ENCODE measurements around the gene KIF26A.
"Not testable (repeated sequence)": the region's sequence is repeated elsewhere in the genome, so short reads cannot be mapped to it uniquely, and the experiment has no call there.

KIF26A gene

DNA sequence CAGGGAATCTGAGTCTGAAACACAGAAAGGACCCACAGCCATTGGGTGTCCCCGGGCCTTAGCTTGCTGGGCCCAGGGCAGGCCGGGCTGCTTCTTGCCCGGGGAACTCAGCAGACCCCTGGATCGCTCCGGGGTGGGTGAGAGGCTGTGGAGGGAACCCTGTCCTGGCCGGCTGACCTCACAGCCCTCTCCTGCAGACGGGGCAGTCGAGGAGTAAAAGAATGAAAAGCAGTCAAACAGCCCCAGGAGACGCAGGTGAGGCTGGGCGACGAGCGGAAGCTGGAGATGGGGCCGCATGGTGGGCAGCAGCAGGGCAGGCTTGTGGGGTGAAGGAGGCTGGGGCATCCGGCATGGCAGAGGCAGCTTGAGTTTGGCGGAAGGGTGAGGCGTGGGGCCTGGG is 57.0 kb downstream of the KIF26A start:
- no peak for DNase-seq

DNA sequence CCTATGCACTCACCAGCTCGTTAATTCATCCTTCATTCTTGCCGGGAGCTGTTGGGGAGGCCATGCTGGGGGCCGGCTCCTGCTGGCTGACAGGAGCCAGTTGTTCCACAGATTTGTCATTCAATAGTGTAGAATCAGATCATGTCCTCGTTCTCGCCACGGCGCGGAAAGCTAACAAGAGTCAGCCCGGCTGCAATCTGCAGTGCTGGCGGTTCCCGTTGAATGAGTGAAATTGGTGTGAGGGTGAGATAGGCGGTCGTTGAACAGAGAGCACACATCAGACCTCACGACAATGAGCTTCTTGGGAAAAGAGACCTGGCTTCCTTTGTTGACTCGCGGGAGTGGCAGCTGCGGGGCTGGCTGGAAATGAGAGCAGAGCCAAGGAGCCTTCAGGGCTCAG is 57.5 kb downstream of the KIF26A start:
- DNase-seq: no peak

DNA sequence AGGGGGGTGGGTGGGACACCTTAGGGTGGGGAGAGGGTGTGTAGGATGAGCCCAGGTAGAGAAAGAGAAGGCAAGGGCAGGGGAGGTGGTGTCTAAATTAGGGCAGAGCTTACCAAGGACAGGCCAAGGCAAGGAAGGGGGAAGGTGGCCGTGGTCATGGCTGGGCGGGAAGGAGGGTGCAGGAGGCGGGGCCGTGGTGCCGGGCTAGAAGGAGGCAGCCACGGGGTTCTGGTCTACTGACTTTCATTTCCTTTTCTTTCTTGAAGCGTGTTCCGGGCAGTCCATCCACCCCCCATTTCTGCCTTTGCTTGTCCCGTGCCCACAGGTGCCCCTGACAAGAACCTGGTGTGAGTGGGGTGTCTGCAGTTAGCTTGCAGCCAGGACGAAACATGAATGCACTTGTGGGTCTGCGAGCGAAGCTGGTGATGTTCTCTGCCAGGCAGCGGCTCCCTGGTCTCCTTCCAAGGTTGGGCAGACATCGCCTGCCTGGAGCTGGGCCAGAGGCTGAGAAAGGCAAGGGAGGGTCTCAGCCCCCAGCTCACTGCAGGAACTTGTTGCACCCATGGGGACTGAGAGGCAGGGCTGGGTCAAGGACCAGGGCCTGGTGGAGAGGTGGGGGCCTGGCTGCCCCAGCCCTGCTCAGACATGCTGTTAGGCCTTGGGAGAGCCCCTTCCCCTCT is 58.2 kb downstream of the KIF26A start:
- peak in 2 of 14 donors; percentile 8 to 10 for DNase-seq

DNA sequence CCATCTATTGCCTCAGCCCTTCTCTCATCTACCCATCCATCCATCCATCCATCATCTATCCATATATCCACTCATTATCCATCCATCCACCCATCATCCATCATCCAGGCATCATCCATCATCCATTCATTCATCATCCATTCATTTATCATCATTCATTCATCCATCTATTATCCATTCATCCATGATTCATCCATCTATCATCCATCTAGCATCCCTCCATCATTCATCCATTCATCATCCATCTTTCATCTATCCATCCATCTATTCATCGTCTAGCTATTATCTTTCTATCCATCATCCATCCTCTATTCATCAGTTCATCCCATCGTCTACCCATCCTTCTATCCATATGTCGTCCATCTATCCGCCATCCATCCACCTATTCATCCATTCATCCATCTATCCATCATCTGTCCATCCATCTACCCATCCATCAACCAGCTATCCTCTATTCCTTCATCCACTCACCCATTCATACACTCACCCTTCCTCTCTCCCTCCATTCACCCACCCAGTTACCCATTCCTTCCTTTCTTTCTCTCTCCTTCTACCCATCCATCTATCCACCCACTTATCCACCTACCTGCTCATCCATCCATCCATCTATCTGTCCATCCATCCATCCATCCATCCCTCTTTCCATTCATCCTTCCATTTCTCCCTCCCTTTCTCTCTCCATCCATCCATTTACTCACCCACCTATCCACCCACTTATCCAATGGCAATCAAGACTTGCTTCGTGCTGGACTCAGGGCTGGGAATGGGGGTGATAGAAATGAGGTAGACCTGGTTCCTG is 59.3 kb downstream of the KIF26A start:
- no peak for DNase-seq

DNA sequence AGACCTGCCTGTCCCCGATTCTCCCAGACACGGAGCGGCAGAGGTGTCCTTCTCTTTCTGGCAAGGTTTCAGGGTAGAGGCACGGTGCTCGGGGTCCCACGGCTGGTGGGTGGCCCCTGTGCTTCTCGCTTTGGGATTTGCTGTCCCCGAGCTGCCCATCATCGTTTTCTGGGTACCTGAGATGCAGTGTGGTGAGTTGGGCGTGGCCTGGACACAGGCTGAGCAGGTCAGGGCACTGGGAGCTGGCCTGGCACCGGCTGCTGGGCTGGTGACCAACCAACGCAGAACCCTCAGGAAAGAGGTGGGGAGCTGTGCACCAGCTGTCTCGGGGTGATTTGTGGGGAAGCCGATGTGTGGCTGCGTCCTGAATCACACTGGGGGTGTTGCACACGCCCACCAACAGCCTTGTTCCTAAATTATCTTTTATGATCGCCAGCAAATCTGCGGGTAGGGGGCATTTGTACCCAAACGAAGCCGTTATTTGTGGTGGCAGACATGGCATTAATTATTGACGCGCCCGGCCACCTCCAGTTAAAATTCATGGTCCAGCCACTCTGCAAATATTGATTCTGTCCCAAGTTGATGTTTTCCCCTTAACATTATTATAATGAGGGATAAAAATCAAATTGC is 61.0 kb downstream of the KIF26A start:
- DNase-seq: no peak

DNA sequence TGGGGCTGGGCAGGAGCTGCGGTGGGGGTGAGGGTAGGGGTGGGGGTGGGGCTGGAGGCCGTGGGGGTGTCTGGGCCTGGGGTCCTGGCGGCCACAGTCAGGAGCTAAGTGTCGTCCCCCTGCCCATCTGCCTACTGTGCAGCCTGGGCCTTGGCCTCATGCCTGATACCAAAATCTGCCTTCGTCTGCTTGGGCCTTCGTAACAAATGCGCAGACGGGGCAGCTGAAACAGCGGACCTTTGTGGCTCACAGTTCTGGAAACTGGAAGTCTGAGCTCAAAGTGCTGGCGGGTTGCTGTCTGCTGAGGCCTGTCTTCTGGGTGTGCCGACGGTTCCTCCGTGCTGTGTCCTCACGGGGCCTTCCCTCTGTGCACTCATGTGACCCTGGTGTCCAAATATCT is 61.7 kb downstream of the KIF26A start:
- DNase-seq: no peak

DNA sequence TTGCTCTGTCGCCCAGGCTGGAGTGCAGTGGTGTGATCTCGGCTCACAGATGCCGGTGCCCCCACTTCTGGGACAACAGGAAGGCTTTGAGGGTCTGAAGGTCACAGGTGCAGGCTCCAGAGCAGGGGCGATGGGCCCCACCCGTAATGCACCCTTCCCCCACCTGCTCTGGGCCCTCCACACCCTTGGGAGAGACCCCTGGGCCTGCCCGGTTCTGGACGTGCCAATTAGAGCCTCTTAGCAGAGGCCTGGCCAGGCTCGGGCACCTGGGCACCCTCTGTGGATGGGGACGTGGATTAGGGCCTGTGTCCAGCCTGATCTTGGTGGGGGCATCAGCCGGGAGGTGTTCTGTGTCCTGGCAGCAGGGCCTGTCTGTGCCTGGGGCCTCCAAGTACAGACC is 62.2 kb downstream of the KIF26A start:
- no peak for DNase-seq

DNA sequence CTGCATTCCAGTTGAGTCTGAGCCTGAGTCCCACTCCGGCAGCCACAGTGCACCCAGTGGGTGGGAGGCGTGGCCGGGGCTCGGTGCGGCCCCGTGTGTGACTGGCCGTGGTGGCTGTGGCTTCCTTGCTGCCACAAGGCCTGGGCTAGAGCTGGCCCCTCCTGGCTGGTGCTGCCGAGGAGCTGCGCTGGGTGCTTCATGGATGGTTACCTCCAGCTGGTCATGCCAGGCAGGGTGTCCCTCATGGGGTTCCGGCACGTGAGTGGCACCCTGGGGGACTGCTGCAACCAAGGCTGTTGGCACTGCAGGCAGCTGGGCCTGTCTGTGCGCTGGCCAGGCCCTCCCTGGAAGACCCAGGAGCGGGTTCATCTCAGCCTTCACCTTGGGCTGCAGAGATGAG is 62.7 kb downstream of the KIF26A start:
- no peak for DNase-seq

DNA sequence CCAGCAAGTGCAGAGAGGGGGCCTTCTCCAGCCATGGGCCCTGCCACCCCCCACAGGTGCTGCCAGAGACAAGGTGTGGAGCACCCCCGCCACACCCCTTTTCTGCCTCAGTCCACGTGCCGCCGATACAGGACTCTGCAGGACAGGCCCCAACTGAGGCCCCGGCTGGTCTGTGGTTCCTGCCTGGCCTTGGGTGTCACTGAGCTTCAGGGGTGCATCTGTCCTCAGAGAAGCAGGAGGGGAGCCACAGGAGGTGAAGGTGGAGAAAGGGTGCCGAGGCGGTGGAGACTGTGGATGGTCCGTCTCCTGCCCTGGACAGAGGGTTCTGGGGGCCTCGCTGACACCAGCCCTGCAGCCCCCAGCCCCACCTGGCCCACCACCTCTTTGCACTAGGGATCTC is 63.1 kb downstream of the KIF26A start:
- no peak for DNase-seq

DNA sequence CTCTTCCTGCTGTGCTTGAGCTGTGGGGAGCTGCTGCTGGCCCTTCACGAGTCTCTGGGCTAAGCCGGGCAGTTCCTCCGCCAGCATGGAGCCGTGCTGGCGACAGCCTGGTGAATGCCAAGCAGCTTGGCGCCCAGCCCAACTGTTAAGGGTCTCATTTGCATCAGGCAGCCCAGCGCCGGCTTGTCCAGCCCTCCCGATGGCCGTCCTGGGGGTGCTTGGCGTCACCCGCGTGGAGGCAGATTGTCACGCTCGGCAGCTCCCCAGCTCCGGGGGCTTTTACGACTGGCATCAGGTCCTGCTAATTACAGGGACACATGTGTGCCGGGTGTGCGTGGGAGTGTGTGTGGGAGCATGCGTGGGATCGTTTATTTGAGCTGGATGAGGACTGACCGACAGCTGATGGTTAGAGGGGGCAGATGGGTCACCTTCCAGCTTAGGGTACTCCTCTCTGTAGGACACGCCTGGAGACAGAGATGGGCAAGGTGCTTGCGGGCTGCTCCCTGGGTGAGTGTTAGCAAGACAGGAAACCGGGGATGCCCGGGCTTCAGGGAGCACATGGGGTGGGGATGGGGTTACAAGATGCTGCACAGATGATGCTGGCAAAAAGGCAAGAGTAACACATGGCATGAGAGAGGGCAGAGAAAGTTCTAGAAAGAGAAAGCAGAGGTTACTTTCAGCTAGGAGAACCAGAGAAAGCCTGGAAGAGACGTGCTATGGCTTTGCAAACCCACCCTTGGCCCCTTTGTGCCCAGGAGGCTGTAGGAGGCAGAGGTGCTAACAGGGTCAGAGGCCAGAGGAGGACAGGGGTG is 64.1 kb downstream of the KIF26A start:
- peak in 1 of 14 donors; percentile 35 for DNase-seq

DNA sequence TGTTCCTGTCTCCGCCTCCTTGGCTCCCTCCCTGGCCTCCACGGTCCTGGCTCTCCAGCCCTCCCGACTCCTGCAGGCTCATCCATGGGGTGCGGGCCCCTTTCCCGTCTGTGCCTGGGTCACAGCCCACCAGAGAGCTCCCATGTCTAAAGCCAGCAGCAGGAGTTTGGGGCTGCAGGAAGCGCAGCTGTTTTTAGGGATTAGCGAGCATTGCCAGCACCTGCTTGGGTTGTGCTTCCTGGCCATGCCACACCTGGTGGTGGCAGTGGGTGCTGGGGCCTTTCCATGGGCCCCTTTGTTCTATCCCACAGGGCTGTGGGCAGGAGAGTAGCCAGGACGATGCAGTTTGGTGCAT is 64.7 kb downstream of the KIF26A start:
- no peak for DNase-seq

DNA sequence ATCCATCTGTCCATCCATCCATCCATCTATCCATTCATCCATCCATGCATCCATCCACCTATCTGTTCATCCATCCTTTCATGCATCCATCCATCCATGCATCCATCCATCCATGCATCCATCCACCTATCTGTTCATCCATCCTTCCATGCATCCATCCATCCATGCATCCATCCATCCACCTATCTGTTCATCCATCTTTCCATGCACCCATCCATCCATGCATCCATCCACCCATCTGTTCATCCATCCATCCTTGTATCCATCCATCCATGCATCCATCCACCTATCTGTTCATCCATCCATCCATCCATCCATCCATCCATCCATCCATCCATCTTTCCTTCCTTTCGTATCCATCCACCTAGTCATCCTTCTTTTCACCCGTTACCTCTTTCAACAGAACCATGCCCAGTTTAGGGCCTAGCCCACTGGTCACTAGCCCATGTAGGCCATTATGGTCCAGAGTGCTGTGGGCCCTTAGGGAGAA is 66.3 kb downstream of the KIF26A start:
- DNase-seq: no peak

DNA sequence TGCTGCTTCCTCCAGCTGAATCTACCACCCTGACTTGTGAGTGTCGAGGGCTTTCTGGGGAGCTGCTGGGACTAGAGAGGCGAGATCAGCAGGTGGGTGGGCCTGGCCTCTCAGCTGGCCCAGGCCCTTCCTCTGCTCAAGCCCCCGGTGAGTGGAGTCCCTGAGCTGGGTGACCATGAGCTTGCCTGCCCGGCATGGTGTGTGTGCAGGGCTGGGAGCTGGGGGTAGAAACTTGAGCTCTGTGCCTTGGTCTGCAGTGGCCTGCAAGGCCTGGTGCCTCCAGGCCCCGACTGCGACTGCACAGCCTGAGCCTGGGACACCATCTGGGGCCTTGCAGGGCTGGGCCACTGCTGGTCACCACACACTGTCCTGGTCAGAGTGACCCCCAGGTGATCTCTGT is 67.4 kb downstream of the KIF26A start:
- DNase-seq: no peak

DNA sequence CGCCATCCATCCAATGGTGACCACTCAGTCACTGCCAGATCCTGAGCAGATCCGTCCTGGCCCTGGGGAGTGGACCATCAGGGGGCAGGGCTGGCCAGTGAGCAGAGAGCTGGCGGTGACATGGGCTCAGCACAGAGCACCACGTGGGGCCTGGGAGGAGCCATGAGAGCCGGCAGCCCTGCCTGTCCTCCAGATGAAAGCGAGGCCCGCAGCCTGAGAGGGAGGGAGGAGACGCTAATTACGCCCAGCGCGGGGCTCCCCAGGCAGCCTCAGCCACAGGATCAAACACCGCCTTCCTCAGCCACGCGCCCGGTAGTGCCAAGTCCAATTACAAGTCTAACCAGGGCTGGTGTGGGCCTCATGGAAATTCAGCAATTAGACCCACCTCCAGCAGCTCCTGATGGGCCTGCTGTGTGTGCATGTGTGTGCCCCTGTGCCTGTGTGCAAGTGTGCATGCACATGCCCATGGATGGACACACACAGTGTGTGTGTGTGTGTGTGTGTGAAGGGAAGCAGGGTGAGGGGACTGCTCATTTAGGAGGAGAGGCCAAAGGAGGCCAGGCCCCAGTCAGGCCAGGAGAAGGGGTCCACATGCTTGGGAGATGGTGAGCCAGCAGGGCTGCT is 68.0 kb downstream of the KIF26A start:
- peak in 1 of 14 donors; percentile 5 for DNase-seq

DNA sequence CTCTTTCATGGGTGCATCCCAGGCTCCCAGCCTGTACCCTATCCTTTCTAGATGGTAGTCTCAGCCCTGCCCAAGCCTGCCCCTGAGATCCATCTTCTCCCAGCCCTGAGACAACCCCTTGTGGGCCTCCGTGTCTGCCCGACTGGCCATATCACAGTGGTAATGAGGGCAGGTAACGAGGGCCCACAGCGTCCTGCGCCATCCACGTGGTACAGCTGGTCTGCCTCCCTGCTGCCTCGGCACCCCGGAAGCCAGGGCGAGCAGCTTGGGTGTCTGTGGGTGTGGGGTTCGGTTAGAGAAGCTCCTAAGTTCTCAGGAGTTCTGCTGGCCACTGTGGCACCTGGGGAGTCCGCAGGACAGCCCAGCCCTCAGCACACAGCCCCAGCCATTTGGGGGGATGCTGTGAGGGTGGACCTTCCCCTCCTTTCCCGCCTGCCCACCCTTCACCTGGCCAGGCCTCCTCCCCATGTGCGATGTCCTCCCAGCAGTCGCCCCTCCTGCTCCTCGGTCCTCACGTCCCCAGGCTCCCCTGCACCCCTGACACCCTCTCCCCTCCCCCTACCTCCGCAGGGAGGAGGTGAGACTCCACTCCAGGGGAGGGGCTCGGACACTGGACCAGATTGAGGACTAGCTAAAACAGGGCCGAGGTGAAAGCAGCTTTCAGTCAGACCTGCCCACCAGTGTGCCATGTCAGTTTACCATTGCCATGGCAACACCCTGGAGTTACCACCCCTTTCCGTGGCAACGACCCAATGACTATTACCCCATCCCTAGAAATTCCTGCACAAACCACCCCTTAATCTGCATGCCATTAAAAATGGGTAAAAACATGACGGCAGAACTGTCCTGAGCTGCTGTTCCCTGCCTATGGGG is 69.0 kb downstream of the KIF26A start:
- DNase-seq: no peak

DNA sequence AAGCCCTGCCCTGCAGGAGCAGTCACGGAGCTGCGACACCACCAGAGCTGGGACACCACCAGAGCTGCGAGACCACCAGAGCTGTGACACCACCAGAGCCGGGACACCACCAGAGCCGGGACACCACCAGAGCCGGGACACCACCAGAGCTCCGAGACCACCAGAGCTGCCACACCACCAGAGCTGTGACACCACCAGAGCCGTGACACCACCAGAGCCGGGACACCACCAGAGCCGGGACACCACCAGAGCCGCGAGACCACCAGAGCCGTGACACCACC is 69.6 kb downstream of the KIF26A start:
- not testable (repeated sequence) for DNase-seq

DNA sequence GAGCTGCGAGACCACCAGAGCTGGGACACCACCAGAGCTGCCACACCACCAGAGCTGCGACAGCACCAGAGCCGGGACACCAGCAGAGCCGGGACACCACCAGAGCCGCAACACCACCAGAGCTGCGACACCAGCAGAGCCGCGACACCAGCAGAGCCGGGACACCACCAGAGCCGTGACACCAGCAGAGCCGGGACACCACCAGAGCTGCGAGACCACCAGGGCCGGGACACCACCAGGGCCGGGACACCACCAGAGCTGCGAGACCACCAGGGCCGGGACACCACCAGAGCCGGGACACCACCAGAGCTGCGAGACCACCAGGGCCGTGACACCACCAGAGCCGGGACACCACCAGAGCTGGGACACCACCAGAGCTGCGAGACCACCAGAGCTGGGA is 69.9 kb downstream of the KIF26A start:
- DNase-seq: not testable (repeated sequence)

DNA sequence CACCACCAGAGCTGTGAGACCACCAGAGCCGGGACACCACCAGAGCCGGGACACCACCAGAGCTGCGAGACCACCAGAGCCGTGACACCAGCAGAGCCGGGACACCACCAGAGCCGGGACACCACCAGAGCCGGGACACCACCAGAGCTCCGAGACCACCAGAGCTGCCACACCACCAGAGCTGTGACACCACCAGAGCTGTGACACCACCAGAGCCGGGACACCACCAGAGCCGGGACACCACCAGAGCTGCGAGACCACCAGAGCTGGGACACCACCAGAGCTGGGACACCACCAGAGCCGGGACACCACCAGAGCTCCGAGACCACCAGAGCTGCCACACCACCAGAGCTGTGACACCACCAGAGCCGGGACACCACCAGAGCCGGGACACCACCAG is 70.7 kb downstream of the KIF26A start:
- not testable (repeated sequence) for DNase-seq

DNA sequence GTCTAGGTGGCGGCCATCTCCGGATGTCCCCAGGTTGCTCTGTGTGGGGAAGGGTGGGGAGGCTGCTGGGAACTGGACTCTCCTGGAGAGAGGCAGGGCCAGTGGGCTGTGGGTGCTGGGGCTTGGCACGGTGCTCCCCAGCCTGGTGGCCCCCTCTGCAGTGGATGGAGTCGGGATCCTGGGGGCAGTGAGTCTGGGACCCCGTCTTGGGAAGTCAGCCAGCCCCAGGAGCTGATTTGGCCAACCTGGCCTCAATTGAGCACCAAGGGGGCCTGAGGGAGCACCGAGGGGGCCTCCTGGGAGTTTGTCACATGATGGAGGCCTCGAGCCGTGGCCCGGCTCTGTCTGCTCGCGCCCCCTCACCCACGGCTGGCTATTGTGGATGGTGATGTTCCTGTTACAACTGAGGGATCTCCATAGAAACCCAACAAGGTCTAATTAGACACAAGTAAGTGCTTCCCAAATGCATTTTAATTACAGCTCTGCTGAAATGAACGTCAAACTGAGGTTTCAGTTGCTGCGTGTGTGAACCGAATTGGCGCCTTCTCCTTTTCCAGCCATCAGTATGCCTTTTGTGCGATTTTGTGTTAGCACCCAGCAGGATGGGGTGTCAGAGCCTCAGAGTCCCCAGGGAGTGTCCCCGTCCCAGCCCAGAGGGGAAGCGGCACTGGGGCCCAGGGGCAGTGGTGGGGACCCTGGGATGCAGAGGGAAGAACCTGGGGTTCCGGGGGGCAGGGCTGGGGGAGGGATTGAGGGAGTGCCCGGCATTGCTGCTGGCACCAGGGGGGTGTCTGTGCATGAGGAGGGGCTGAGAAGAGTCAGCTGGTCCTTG is 71.8 kb downstream of the KIF26A start:
- DNase-seq: no peak

DNA sequence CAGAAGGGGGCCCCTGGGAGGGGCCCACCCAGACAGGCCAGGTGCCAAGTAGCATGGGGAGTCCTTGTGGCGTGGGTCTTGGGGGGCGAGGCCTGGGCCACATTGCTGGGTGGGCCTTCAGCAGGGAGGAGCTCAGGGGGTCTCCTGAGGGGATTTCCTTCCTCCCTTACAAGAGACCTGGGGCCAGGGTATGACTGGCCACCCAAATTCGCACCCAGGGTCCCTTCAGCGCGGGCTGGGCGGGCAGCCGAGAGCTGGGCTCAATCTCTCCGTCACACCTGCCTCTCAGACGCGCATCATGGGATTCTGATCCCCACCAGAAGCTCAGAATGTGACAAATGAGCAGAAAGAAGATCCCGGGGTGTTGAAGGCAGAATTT is 72.4 kb downstream of the KIF26A start:
- no peak for DNase-seq

DNA sequence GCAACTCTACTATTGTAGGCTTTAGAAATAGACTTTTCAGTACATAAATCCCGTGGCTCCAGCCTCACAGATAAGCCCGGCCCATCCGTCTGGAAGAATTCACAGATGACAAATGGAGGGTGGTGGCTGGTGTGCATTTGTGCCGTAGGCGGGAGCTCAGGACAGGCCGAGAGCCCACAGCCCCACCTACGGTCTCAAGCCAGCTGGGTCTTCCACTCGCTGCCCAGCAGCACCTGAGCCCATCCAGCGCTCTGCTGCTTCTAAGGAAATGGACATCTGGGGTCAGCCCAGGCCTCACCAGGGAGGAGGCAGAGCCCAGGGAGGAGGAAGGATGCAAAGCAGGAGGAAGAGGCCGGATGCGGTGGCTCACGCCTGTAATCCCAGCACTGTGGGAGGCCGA is 72.8 kb downstream of the KIF26A start:
- DNase-seq: no peak
